Panc1 (cell line): ENCODE data around the gene FBXO31. TPM values are rescaled to one million over a fixed set of nuclear protein-coding genes. Genes with fewer than 3 reads are reported as not detected.
A peak's percentile ranks its signal among the peaks of the same experiment; 100 is the strongest.

Experiments
- ATAC-seq: fragments of 200-7000 bp; cut with Tn5 transposase; 2 replicates; pipeline ENCODE4 v1.9.1; 2020; ENCODE audit warnings: mild to moderate bottlenecking, moderate library complexity
- BruUV-seq: library from RNA; stranded (reverse); fragments of 400-500 nt; replicated peaks from 2 replicates; lab custom pipeline; 2021; lab: Mats Ljungman, UMichigan
- CTCF ChIA-PET: fragments of 300-600 bp; sonication (Branson Sonifier 250); formaldehyde crosslinking; loops from one replicate; lab custom pipeline; 2022; ENCODE audit warnings: antibody characterized with exemption; lab: Charles Lee
- POLR2A ChIA-PET: fragments of 300-600 bp; sonication (Branson Sonifier 250); formaldehyde crosslinking; loops from one replicate; lab custom pipeline; 2022; ENCODE audit warnings: antibody characterized with exemption; lab: Charles Lee
- DNase-seq: peaks from one replicate; pipeline ENCODE4 v3.0.0-alpha.2; 2010; ENCODE audit warnings: low read depth, low spot score
- H3K27ac ChIP-seq: 2 replicates; pipeline ENCODE4 v1.5.1; 2011; ENCODE audit warnings: mild to moderate bottlenecking, low read length, inconsistent platforms
- H3K27me3 ChIP-seq: fragments of 200-500 bp; sonication (Bioruptor generic); 2 replicates; pipeline ENCODE4 v1.6.0; 2014; ENCODE audit warnings: low read length, inconsistent platforms; ENCODE audit not compliant: control insufficient read depth, insufficient read depth
- H3K36me3 ChIP-seq: fragments of 200-500 bp; sonication (Bioruptor generic); 2 replicates; pipeline ENCODE4 v1.5.1; 2014; ENCODE audit warnings: inconsistent platforms, mild to moderate bottlenecking, low read length, moderate library complexity; ENCODE audit not compliant: control insufficient read depth, insufficient read depth
- H3K4me1 ChIP-seq: 2 replicates; pipeline ENCODE4 v1.5.1; 2011; ENCODE audit warnings: inconsistent platforms, mild to moderate bottlenecking, low read length, moderate library complexity; ENCODE audit not compliant: control insufficient read depth, insufficient read depth
- H3K4me3 ChIP-seq, 2 experiments: 2 replicates each; pipeline ENCODE4 v1.5.1; 2011 to 2012; ENCODE audit warnings: low read depth in 2 of 2, low read length in 2 of 2, mild to moderate bottlenecking in 2 of 2, inconsistent platforms in 1 of 2, moderate library complexity in 1 of 2
- H3K9me3 ChIP-seq: fragments of 200-500 bp; sonication (Bioruptor generic); 2 replicates; pipeline ENCODE4 v1.5.1; 2014; ENCODE audit warnings: low read depth, mild to moderate bottlenecking, inconsistent platforms, low read length, moderate library complexity; ENCODE audit not compliant: control insufficient read depth, insufficient read depth
- POLR2AphosphoS5 ChIP-seq: IDR thresholded peaks from 2 replicates; pipeline ENCODE4 v1.6.1; 2012; ENCODE audit warnings: mild to moderate bottlenecking, low read depth, low read length, moderate library complexity
- SIN3A ChIP-seq: IDR thresholded peaks from 2 replicates; pipeline ENCODE4 v1.6.1; 2012; ENCODE audit warnings: low read depth, mild to moderate bottlenecking, low read length, moderate library complexity, borderline replicate concordance; ENCODE audit not compliant: insufficient read depth
- TCF7L2 ChIP-seq: IDR thresholded peaks from 2 replicates; pipeline ENCODE4 v1.6.1; 2011; ENCODE audit warnings: mild to moderate bottlenecking, low read depth, low read length, inconsistent platforms
- in situ Hi-C: cut with HindIII; loops from 2 replicates; pipeline ENCODE4 v1.10.0; 2016; ENCODE audit warnings: low sequenced_read_pairs, low pct_unique_long_range_greater_than_20kb
- intact Hi-C: fragments of 100-400 bp; cut with micrococcal nuclease; formaldehyde crosslinking; loops from one replicate; pipeline ENCODE4 v1.10.0; 2022; ENCODE audit not compliant: unreplicated experiment
- total RNA-seq: library from RNA; stranded (reverse); gene quantifications from one replicate; pipeline ENCODE4 v1.2.1, GENCODE V29; 2021; ENCODE audit not compliant: unreplicated experiment
- TF ChIP-seq, protein P1 (sequence below): fragments of 450-650 bp; IDR thresholded peaks from 2 replicates; pipeline ENCODE4 v1.5.1; 2017; ENCODE audit warnings: mild to moderate bottlenecking
- TF ChIP-seq, protein P2 (sequence below), 2 experiments: IDR thresholded peaks; 2 replicates each; pipeline ENCODE4 v1.6.1; 2011 to 2012; ENCODE audit warnings: low read depth in 2 of 2, control low read depth in 1 of 2, low read length in 1 of 2, mild to moderate bottlenecking in 1 of 2, moderate library complexity in 1 of 2; ENCODE audit not compliant: insufficient read depth in 1 of 2

Gene FBXO31
- total RNA-seq, 1 experiment from 2014 or later = 22.4 TPM

DNA sequence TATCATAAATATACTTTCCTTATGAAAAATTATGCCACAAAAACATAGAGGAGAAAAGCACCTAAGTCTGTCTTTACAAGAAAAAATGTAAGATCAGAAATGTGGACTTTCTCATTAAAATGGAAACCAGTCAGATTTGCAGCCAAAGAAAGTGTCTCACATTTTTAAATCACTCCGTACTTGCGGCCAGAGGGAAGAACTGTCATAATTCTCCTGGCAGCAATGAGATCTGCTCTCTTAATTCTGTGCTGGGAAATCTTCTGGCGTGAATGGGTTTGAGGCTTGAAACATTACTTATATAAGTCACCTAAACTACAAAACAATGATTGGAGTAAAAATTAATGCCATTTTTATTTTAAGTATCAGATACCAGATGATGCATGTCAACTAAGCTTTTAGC is 77.1 kb downstream of the FBXO31 start:
- TF ChIP-seq, protein P1, sequence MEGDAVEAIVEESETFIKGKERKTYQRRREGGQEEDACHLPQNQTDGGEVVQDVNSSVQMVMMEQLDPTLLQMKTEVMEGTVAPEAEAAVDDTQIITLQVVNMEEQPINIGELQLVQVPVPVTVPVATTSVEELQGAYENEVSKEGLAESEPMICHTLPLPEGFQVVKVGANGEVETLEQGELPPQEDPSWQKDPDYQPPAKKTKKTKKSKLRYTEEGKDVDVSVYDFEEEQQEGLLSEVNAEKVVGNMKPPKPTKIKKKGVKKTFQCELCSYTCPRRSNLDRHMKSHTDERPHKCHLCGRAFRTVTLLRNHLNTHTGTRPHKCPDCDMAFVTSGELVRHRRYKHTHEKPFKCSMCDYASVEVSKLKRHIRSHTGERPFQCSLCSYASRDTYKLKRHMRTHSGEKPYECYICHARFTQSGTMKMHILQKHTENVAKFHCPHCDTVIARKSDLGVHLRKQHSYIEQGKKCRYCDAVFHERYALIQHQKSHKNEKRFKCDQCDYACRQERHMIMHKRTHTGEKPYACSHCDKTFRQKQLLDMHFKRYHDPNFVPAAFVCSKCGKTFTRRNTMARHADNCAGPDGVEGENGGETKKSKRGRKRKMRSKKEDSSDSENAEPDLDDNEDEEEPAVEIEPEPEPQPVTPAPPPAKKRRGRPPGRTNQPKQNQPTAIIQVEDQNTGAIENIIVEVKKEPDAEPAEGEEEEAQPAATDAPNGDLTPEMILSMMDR = no peak
- TF ChIP-seq TCF7L2 (no peak), SIN3A (no peak), POLR2AphosphoS5 (no peak)
- TF ChIP-seq, protein P2, sequence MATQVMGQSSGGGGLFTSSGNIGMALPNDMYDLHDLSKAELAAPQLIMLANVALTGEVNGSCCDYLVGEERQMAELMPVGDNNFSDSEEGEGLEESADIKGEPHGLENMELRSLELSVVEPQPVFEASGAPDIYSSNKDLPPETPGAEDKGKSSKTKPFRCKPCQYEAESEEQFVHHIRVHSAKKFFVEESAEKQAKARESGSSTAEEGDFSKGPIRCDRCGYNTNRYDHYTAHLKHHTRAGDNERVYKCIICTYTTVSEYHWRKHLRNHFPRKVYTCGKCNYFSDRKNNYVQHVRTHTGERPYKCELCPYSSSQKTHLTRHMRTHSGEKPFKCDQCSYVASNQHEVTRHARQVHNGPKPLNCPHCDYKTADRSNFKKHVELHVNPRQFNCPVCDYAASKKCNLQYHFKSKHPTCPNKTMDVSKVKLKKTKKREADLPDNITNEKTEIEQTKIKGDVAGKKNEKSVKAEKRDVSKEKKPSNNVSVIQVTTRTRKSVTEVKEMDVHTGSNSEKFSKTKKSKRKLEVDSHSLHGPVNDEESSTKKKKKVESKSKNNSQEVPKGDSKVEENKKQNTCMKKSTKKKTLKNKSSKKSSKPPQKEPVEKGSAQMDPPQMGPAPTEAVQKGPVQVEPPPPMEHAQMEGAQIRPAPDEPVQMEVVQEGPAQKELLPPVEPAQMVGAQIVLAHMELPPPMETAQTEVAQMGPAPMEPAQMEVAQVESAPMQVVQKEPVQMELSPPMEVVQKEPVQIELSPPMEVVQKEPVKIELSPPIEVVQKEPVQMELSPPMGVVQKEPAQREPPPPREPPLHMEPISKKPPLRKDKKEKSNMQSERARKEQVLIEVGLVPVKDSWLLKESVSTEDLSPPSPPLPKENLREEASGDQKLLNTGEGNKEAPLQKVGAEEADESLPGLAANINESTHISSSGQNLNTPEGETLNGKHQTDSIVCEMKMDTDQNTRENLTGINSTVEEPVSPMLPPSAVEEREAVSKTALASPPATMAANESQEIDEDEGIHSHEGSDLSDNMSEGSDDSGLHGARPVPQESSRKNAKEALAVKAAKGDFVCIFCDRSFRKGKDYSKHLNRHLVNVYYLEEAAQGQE (IDR thresholded peaks at IDR 0.05; ENCODE audit: insufficient read depth in 1 of 2, low read depth in 2 of 2, low read length in 1 of 2) = no peak
- ATAC-seq (no peak), DNase-seq (no peak)
- ChIA-PET POLR2A (no interaction called here), CTCF (no interaction called here)
- in situ Hi-C loops = no loop called here
- no TSS peak for BruUV-seq
- H3K9me3 ChIP-seq = no peaks in the 10 kb centered on the region
- H3K27ac ChIP-seq = no peak overlapping the region
- no peaks in the 10 kb centered on the region for H3K27me3 ChIP-seq
- H3K36me3 ChIP-seq = no peaks in the 10 kb centered on the region
- intact Hi-C loops = no loop called here
- H3K4me1 ChIP-seq = no peaks in the 10 kb centered on the region
- H3K4me3 ChIP-seq = no peak overlapping the region

DNA sequence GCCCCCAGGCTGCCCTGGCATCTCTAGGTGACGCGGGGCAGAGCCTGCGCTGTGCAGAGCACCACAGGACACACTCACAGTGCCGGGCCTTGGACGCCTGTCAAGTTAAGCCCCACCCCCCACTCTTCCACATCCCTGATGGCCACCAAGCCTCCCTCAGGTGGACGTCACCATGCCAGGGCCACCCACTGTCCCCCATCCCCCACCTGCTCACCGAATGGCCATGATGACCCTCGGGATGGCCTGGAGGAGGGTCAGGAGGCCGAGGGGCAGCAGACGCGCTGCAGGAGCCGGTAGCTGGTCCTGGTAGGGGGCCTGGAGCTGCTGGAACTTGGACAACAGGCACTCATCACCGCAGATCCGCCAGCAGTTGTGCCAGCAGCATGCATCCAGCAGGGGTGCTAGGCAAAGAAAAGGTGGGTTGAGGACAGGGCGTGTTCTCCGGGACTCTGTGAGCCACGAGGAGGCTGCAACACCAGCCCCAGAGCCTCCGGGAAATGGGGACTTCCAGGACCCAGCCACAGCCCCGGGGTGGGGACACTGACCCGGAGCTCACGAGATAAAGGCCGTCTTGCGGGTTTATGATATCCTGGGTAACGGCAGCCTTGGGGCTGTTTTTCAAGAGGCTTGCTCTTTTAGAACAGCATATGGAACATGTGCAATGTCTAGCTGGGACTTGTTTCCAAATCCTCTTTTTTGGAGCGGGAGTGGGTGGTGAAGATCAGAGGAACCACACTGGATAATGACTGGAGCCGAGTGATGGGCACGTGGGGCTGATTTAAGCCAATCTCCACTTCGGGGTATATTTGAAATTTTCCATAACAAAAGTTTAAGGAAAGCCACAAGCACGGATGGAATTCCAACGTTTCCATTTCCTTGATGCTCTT is 77.8 kb downstream of the FBXO31 start:
- Histone ChIP-seq H3K27ac (no peak overlapping the region), H3K9me3 (no peaks in the 10 kb centered on the region), H3K4me1 (no peaks in the 10 kb centered on the region), H3K36me3 (no peaks in the 10 kb centered on the region), H3K4me3 (no peak overlapping the region), H3K27me3 (no peaks in the 10 kb centered on the region)
- peak; percentile 80 for ATAC-seq
- ChIA-PET POLR2A (interaction anchor here (0.6 kb wide), 2 partner anchors 13 to 96 kb away, joined by 4 to 6 read pairs; no protein-coding TSS in a partner anchor), CTCF (interaction anchor here (0.5 kb wide), 1 partner anchor 54 kb away, joined by 4 read pairs; no protein-coding TSS in a partner anchor)
- TF ChIP-seq, protein P1 = no peak
- TF ChIP-seq POLR2AphosphoS5 (no peak), SIN3A (no peak), TCF7L2 (no peak)
- TF ChIP-seq, protein P2 (IDR thresholded peaks at IDR 0.05; ENCODE audit: insufficient read depth in 1 of 2, low read depth in 2 of 2, low read length in 1 of 2) = no peak
- intact Hi-C loops (no loop called here), in situ Hi-C loops (no loop called here)
- no peak for DNase-seq
- no TSS peak for BruUV-seq
